HG03280 (cell line): ENCODE results near the gene ZBTB4.

Source experiments
- ATAC-seq: cut with Tn5 transposase; IDR thresholded peaks from one replicate; pipeline ENCODE4 v1.9.1; 2021; ENCODE audit warnings: mild to moderate bottlenecking, moderate library complexity; ENCODE audit not compliant: unreplicated experiment

Gene ZBTB4

GRCh38 chr17:7423679-7424078 is 55.8 kb downstream of the ZBTB4 start:
- ATAC-seq = no peak

GRCh38 chr17:7421186-7421585 is 58.2 kb downstream of the ZBTB4 start:
- no peak for ATAC-seq

- no peak for ATAC-seq
Measured at GRCh38 chr17:7419819-7420610, 59.4 kb downstream of the ZBTB4 start, which contains the start of gene SPEM1. Gene SPEM1 (plus strand): TSS chr17:7420324. CDS start chr17:7420385, 61 bp downstream.

GRCh38 chr17:7418472-7419152 is 60.8 kb downstream of the ZBTB4 start:
- no peak for ATAC-seq

GRCh38 chr17:7417056-7417655 is 62.3 kb downstream of the ZBTB4 start:
- no peak for ATAC-seq

- ATAC-seq = no peak
Measured at GRCh38 chr17:7416323-7416722, 63.1 kb downstream of the ZBTB4 start.

GRCh38 chr17:7415784-7416183 is 63.6 kb downstream of the ZBTB4 start:
- ATAC-seq = no peak

GRCh38 chr17:7414837-7415236 is 64.6 kb downstream of the ZBTB4 start:
- no peak for ATAC-seq

GRCh38 chr17:7413346-7413985 is 66.0 kb downstream of the ZBTB4 start:
- ATAC-seq = no peak

GRCh38 chr17:7411427-7411750 is 68.0 kb downstream of the ZBTB4 start:
- no peak for ATAC-seq

- no peak for ATAC-seq
Measured at GRCh38 chr17:7410634-7411426, 68.6 kb downstream of the ZBTB4 start.

- ATAC-seq = no peak
Measured at GRCh38 chr17:7409716-7410115, 69.7 kb downstream of the ZBTB4 start.
